ENCODE results near the gene TAOK1.
A peak's percentile ranks its signal among the peaks of the same experiment; 100 is the strongest.

The TAOK1 gene

DNA sequence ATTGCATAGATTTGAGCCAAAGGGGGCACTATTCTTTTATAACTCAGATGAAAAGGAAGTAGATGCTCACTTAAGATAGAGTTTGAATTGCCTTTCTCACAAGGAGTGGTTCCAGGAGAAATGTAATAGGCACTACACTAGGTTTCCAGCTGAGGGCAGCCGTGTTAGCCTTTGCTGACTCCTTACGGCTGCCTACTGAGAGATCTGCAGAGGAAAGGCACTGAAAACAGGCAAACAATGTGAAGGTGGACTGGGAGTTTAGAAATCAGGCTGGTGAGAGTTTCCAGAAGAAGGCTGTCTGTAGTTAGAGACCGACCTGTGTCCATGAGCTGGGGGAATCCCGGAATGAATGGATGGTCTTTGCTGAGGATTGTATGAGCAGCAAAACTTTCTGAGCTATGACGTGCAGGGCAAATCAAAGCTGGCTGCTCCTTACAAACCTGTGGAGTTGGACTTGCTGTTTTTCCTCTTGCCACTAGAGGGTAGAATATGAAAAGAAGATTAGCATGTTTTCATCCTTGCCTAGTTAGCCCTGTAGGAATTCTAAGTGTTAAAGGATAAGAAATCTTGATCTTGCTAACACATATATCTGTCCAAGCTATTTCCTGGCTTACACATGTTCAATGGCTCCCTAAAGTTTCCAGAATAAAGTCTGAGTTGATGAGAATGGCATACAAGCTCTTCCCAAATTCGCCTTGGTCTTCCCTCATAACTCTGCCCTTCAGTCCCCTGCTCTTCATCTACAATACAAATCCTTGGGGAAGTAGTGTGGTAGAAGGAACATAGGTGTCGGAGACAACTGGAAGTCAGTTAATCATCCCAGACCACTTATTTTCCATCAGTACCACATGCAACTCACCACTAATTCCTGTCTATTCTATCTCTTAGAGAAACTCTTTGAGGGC is 20.1 kb upstream of the TAOK1 start:
- Histone ChIP-seq H3K27ac (peak overlapping the region; percentile 21), H3K27me3 (replicated peaks) (no peaks in the 10 kb centered on the region), H3K4me3 (ENCODE audit: low read depth, low read length) (peak overlapping the region; percentile 35), H3K36me3 (replicated peaks) (no peaks in the 10 kb centered on the region)
- peak; percentile 82 for DNase-seq
- TF ChIP-seq, protein P1, sequence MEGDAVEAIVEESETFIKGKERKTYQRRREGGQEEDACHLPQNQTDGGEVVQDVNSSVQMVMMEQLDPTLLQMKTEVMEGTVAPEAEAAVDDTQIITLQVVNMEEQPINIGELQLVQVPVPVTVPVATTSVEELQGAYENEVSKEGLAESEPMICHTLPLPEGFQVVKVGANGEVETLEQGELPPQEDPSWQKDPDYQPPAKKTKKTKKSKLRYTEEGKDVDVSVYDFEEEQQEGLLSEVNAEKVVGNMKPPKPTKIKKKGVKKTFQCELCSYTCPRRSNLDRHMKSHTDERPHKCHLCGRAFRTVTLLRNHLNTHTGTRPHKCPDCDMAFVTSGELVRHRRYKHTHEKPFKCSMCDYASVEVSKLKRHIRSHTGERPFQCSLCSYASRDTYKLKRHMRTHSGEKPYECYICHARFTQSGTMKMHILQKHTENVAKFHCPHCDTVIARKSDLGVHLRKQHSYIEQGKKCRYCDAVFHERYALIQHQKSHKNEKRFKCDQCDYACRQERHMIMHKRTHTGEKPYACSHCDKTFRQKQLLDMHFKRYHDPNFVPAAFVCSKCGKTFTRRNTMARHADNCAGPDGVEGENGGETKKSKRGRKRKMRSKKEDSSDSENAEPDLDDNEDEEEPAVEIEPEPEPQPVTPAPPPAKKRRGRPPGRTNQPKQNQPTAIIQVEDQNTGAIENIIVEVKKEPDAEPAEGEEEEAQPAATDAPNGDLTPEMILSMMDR (IDR thresholded peaks at IDR 0.05; ENCODE audit: low read depth, low read length, missing control alignments) = peak; percentile 68
- in situ Hi-C loops (cut with HindIII; ENCODE audit: low pct_ligation_motif_present, low sequenced_read_pairs) = no loop called here

DNA sequence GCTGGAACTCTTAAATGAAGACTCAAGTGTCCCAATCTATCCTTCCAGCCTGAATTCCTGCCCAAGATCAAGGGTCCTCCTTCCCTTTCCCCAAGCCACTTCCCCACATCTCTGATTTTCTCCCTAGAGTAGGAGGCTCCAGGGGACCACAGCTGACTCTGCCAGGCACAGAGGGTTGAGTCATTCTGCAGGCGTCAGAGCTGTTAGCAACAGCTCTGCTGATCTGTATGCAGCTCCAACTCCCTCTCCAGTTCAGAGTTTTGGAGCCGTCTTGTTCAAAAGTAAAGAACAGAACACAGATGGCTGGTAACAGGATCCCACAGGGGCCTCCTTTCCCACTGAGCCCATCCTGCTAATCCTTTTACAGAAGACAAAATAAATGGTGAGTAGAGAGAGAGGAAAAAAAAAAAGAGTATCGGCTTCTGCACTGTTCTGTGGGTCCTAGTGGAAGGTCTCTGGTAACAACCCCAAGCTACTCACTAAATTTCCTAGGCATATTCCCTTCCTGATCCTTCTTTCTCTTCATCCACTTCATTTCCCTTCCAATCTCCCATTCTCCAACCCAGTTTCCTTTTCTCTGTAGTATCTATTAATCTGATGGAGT is 13.4 kb upstream of the TAOK1 start:
- peak; percentile 90 for DNase-seq
- TF ChIP-seq, protein P1 (IDR thresholded peaks at IDR 0.05; ENCODE audit: low read depth, low read length, missing control alignments) = no peak
- H3K4me3 ChIP-seq (ENCODE audit: low read depth, low read length) = no peak overlapping the region
- in situ Hi-C loops (cut with HindIII; ENCODE audit: low pct_ligation_motif_present, low sequenced_read_pairs) = no loop called here
- peak overlapping the region; percentile 57 for H3K27ac ChIP-seq
- no peaks in the 10 kb centered on the region for H3K27me3 ChIP-seq (replicated peaks)
- no peaks in the 10 kb centered on the region for H3K36me3 ChIP-seq (replicated peaks)

DNA sequence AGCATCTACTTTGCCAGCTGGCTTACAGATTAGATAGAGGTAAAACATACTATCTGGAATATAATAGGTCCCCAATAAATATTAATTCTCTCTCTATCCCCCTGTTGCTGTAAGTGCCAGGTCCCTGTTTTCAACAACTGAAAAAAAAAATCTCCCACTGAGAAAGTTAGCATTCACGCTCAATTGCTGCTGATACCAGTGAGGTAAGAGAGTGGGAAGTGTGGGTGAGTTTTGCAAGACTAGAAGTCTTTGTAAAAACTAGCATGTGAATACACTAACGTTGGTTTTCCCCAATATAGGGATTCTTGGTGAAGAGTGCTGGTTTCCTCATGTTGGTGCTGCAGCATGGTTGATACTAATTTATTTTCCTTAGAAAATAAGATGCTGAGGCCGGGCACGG is 11.7 kb upstream of the TAOK1 start:
- Histone ChIP-seq H3K4me3 (ENCODE audit: low read depth, low read length) (no peak overlapping the region), H3K27ac (no peak overlapping the region), H3K27me3 (replicated peaks) (no peaks in the 10 kb centered on the region), H3K36me3 (replicated peaks) (no peaks in the 10 kb centered on the region)
- TF ChIP-seq, protein P1 (IDR thresholded peaks at IDR 0.05; ENCODE audit: low read depth, low read length, missing control alignments) = no peak
- in situ Hi-C loops (cut with HindIII; ENCODE audit: low pct_ligation_motif_present, low sequenced_read_pairs) = no loop called here
- DNase-seq = no peak

DNA sequence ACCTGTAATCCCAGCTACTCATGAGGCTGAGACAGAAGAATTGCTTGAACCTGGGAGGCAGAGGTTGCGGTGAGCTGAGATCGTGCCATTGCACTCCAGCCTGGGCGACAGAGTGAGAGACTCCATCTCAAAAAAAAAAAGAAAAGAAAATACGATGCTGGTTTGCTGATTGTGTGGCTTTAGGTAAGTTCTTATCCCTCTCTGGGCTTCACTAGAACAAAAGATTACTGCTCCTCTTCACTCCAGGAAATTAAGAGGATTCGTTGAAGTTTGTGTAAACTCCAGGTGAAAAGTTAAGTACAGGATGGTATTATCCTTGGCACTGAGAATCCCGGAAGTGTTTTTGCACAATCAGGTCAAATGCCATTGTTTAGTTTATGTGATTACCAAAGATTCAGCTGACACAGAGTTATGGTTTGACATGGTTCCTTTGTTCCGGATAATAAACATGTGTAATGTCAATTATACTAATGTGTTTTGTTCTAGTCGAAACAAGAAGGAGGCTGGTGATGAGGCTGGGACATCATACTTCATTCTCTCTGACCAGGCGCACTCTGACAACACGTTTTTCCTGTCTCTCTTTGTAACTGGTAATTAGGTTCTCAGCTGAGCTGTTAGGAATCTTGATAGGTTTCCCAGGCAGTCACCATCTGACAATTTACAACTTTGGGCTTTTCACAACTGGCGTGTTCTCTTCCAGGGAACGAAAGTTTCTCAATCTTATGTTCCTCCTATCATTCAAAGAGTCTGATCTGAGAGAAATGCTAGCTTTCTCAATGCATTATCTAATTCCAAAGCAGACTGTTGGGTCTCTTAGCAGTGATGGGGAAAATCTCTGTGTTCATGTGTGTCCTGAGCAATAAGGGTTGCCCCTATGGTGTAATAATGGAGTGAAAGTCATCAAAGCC is 10.8 kb upstream of the TAOK1 start:
- TF ChIP-seq, protein P1 (IDR thresholded peaks at IDR 0.05; ENCODE audit: low read depth, low read length, missing control alignments) = no peak
- Histone ChIP-seq H3K36me3 (replicated peaks) (no peaks in the 10 kb centered on the region), H3K27ac (no peak overlapping the region), H3K4me3 (ENCODE audit: low read depth, low read length) (no peak overlapping the region), H3K27me3 (replicated peaks) (no peaks in the 10 kb centered on the region)
- in situ Hi-C loops (cut with HindIII; ENCODE audit: low pct_ligation_motif_present, low sequenced_read_pairs) = no loop called here
- no peak for DNase-seq

DNA sequence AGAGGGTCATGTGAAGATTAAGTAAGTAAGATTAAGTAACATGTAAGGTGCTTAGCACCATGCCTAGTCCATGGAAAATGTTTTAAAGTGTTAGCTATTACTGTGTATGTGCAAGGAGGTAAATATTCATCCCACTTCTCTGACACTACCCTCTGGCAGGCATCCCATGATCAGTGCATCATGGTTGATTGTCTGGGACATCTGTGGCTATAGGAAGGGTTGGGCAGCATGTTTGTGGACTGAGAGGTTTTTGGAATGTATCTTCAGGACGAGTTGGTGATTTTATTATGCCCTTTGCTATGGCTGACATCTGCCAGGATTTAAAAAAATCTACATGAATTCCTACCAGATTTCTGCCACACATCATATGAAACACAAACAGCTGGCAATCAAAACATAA is 6.5 kb upstream of the TAOK1 start:
- in situ Hi-C loops (cut with HindIII; ENCODE audit: low pct_ligation_motif_present, low sequenced_read_pairs) = no loop called here
- H3K27ac ChIP-seq = no peak overlapping the region
- TF ChIP-seq, protein P1 (IDR thresholded peaks at IDR 0.05; ENCODE audit: low read depth, low read length, missing control alignments) = no peak

More for the DNA sequence above, 6.5 kb upstream of the TAOK1 start:
- no peak for DNase-seq
- H3K27me3 ChIP-seq (replicated peaks) = no peaks in the 10 kb centered on the region
- no peak overlapping the region for H3K4me3 ChIP-seq (ENCODE audit: low read depth, low read length)
- H3K36me3 ChIP-seq (replicated peaks) = no peaks in the 10 kb centered on the region

Measured in brain microvascular endothelial cell (primary cell).